Liver (tissue), 9 donors: Measurements from ENCODE around the gene RNF144B. TPM values are rescaled to one million over a fixed set of nuclear protein-coding genes. Genes with fewer than 3 reads are reported as not detected.

Experiments used
- DNase-seq: peaks from one replicate; pipeline ENCODE4 v3.0.0-alpha.2; 2017; ENCODE audit warnings: low spot score
- H3K27ac ChIP-seq, 2 donors: one replicate each; pipeline ENCODE4 v1.7.0; 2013; ENCODE audit warnings: inconsistent platforms in 2 of 2, low read length in 2 of 2, control low read depth in 1 of 2, low read depth in 1 of 2, mild to moderate bottlenecking in 1 of 2
- H3K27me3 ChIP-seq, 4 donors: one replicate each; pipeline versions ENCODE4 v1.6.1 to v1.7.0; 2013; ENCODE audit warnings: low read length in 3 of 4, inconsistent platforms in 1 of 4, mild to moderate bottlenecking in 1 of 4, moderate library complexity in 1 of 4; ENCODE audit not compliant: control insufficient read depth in 4 of 4, insufficient read depth in 4 of 4
- H3K36me3 ChIP-seq, 4 donors: one replicate each; pipeline versions ENCODE4 v1.6.1 to v1.7.0; 2013; ENCODE audit warnings: low read length in 3 of 4, mild to moderate bottlenecking in 3 of 4, low read depth in 1 of 4, moderate library complexity in 1 of 4; ENCODE audit not compliant: control insufficient read depth in 4 of 4, insufficient read depth in 3 of 4
- H3K4me1 ChIP-seq, 4 donors: one replicate each; pipeline versions ENCODE4 v1.6.1 to v1.7.0; 2013; ENCODE audit warnings: low read length in 3 of 4, mild to moderate bottlenecking in 3 of 4, moderate library complexity in 1 of 4; ENCODE audit not compliant: control insufficient read depth in 4 of 4, insufficient read depth in 4 of 4
- H3K4me3 ChIP-seq, 3 donors: one replicate each; pipeline versions ENCODE4 v1.6.1 to v1.7.0; 2013; ENCODE audit warnings: low read length in 3 of 3, control low read depth in 1 of 3, low read depth in 1 of 3, mild to moderate bottlenecking in 1 of 3
- H3K9ac ChIP-seq, 2 donors: one replicate each; pipeline ENCODE4 v1.7.0; 2013; ENCODE audit warnings: low read length in 2 of 2, mild to moderate bottlenecking in 2 of 2, moderate library complexity in 2 of 2, control low read depth in 1 of 2, low read depth in 1 of 2
- H3K9me3 ChIP-seq, 4 donors: one replicate each; pipeline versions ENCODE4 v1.6.1 to v1.7.0; 2013; ENCODE audit warnings: low read length in 3 of 4; ENCODE audit not compliant: control insufficient read depth in 4 of 4
- ATF3 ChIP-seq: IDR thresholded peaks from 2 replicates; pipeline ENCODE4 v1.6.1; 2016; ENCODE audit warnings: antibody characterized with exemption
- FOXA1 ChIP-seq: IDR thresholded peaks from 2 replicates; pipeline ENCODE4 v1.6.1; 2016; ENCODE audit warnings: antibody characterized with exemption
- FOXA2 ChIP-seq: IDR thresholded peaks from 2 replicates; pipeline ENCODE4 v1.6.1; 2016; ENCODE audit warnings: antibody characterized with exemption
- GABPA ChIP-seq, 2 donors: IDR thresholded peaks in 1 of 2; conservative IDR thresholded peaks in 1 of 2; 2 replicates each; pipeline ENCODE4 v1.6.1; 2016; ENCODE audit warnings: antibody characterized with exemption in 2 of 2, mild to moderate bottlenecking in 1 of 2, moderate library complexity in 1 of 2
- HNF4A ChIP-seq, 2 donors: conservative IDR thresholded peaks; 2 replicates each; pipeline ENCODE4 v1.6.1; 2016; ENCODE audit warnings: antibody characterized with exemption in 2 of 2, mild to moderate bottlenecking in 2 of 2
- HNF4G ChIP-seq: IDR thresholded peaks from 2 replicates; pipeline ENCODE4 v1.6.1; 2016; ENCODE audit warnings: antibody characterized with exemption
- JUND ChIP-seq, 2 donors: IDR thresholded peaks; 2 replicates each; pipeline ENCODE4 v1.6.1; 2016; ENCODE audit warnings: antibody characterized with exemption in 2 of 2
- MAX ChIP-seq: IDR thresholded peaks from 2 replicates; pipeline ENCODE4 v1.6.1; 2016; ENCODE audit warnings: antibody characterized with exemption
- RAD21 ChIP-seq, 2 donors: IDR thresholded peaks; 2 replicates each; pipeline ENCODE4 v1.6.1; 2016; ENCODE audit warnings: antibody characterized with exemption in 2 of 2, mild to moderate bottlenecking in 2 of 2
- REST ChIP-seq: IDR thresholded peaks from 2 replicates; pipeline ENCODE4 v1.6.1; 2016; ENCODE audit warnings: antibody characterized with exemption, mild to moderate bottlenecking
- SP1 ChIP-seq: IDR thresholded peaks from 2 replicates; pipeline ENCODE4 v1.6.1; 2018; ENCODE audit warnings: antibody characterized with exemption, mild to moderate bottlenecking
- TAF1 ChIP-seq: conservative IDR thresholded peaks from 2 replicates; pipeline ENCODE4 v1.6.1; 2016; ENCODE audit warnings: antibody characterized with exemption, mild to moderate bottlenecking
- ZBTB33 ChIP-seq: IDR thresholded peaks from 2 replicates; pipeline ENCODE4 v1.6.1; 2016; ENCODE audit warnings: antibody characterized with exemption
- WGBS: extraction: QIAGEN DNeasy Blood & Tissue Kit; methylation state at CpG from one replicate; pipeline ENCODE4 v1.1.7; 2013; 5-methylcytosine and 5-hydroxymethylcytosine counted together
- polyA plus RNA-seq, 2 donors: library from polyadenylated mRNA; stranded (reverse) in 1 of 2; unstranded in 1 of 2; fragments of 200-250 nt in 1 of 2; fragments of >200 nt in 1 of 2; fragmentation: Nextera tagmentation in 1 of 2; extraction: Ambion mirVana in 1 of 2; gene quantifications; one replicate each; pipeline versions ENCODE4 v1.2.1 to v1.2.3, GENCODE V29; 2013 to 2015
- total RNA-seq, 2 donors: library from RNA; depleted of rRNA; stranded (reverse); fragments of >200 nt; gene quantifications; one replicate each; pipeline ENCODE4 v1.2.3, GENCODE V29; 2014
- TF ChIP-seq, protein P1 (sequence below): fragments of 150-350 bp; IDR thresholded peaks from 2 replicates; pipeline ENCODE4 v1.5.1; 2017; ENCODE audit warnings: improper control_type of control experiment, low read depth, low read length; ENCODE audit not compliant: missing input control
- donor health status: healthy.
- donor health status: healthy.
- donor health status: healthy.
- donor health status: healthy.
- donor health status: healthy.

The RNF144B gene
- total and polyA plus RNA-seq, 4 donors = 3.0 to 15.1 (median 7.6) TPM

DNA sequence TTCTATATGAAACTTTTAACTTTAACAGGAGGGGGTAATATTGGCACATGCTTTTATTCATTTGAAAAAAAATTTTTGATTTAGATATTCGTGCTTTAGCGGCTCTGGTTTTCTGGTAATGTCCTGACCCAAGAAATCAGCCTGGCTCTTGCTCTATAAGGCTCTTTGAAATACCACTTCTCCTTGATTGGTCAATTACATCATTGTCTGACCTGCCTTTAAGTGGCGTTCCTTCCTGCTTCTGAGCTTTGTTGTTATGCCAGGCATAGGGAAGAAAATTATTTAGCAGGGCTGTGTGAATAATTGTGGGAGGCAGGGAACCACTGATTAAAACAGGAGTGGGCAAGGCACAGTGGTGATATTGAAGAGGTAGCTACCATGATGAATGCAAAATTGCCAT lies 3.9 kb downstream of the RNF144B start:
- 84% methylated on average over 3 of the region's 3 CpGs for WGBS
- no peak for TF ChIP-seq REST
- no peak for TF ChIP-seq TAF1
- no peak for TF ChIP-seq ZBTB33
- no peak for TF ChIP-seq HNF4A (conservative IDR thresholded peaks at IDR 0.05)
- TF ChIP-seq, protein P1, sequence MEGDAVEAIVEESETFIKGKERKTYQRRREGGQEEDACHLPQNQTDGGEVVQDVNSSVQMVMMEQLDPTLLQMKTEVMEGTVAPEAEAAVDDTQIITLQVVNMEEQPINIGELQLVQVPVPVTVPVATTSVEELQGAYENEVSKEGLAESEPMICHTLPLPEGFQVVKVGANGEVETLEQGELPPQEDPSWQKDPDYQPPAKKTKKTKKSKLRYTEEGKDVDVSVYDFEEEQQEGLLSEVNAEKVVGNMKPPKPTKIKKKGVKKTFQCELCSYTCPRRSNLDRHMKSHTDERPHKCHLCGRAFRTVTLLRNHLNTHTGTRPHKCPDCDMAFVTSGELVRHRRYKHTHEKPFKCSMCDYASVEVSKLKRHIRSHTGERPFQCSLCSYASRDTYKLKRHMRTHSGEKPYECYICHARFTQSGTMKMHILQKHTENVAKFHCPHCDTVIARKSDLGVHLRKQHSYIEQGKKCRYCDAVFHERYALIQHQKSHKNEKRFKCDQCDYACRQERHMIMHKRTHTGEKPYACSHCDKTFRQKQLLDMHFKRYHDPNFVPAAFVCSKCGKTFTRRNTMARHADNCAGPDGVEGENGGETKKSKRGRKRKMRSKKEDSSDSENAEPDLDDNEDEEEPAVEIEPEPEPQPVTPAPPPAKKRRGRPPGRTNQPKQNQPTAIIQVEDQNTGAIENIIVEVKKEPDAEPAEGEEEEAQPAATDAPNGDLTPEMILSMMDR = no peak
- Histone ChIP-seq H3K4me1 (peaks cover 1 to 31% (median 22%) of the 10 kb centered on the region in 4 donors), H3K9me3 (no peaks in the 10 kb centered on the region), H3K4me3 (no peak overlapping the region), H3K9ac (no peak overlapping the region), H3K27me3 (no peaks in the 10 kb centered on the region), H3K27ac (no peak overlapping the region), H3K36me3 (peaks cover 0 to 3% (median 0%) of the 10 kb centered on the region in 4 donors)
- DNase-seq = no peak

- H3K36me3 ChIP-seq = peaks cover 0 to 3% (median 1%) of the 10 kb centered on the region in 4 donors
- peaks cover 1 to 22% (median 15%) of the 10 kb centered on the region in 4 donors for H3K4me1 ChIP-seq
- no peak overlapping the region for H3K9ac ChIP-seq
- TF ChIP-seq RAD21 (IDR thresholded peaks at IDR 0.05) = peak in 1 of 2 donors; percentile 37
- TF ChIP-seq ATF3 = no peak
- no peak for TF ChIP-seq HNF4A (conservative IDR thresholded peaks at IDR 0.05)
- H3K4me3 ChIP-seq = no peak overlapping the region
- no peak overlapping the region for H3K27ac ChIP-seq
- no peak for DNase-seq
- no peaks in the 10 kb centered on the region for H3K9me3 ChIP-seq
- H3K27me3 ChIP-seq = no peaks in the 10 kb centered on the region
- WGBS = 83% methylated on average over 2 of the region's 2 CpGs
Measured at GRCh38 chr6:18392346-18392877, 5.3 kb downstream of the RNF144B start.

GRCh38 chr6:18393698-18394097 lies 6.5 kb downstream of the RNF144B start:
- H3K9me3 ChIP-seq = no peaks in the 10 kb centered on the region
- peaks cover 0 to 3% (median 1%) of the 10 kb centered on the region in 4 donors for H3K36me3 ChIP-seq
- H3K9ac ChIP-seq = no peak overlapping the region
- DNase-seq = no peak
- H3K27ac ChIP-seq = no peak overlapping the region
- peaks cover 1 to 30% (median 22%) of the 10 kb centered on the region in 4 donors for H3K4me1 ChIP-seq
- no peaks in the 10 kb centered on the region for H3K27me3 ChIP-seq
- WGBS = 95% methylated on average over 2 of the region's 2 CpGs
- no peak overlapping the region for H3K4me3 ChIP-seq
- TF ChIP-seq HNF4G (no peak), RAD21 (IDR thresholded peaks at IDR 0.05) (no peak), ATF3 (no peak), FOXA2 (no peak), ZBTB33 (no peak), SP1 (no peak), GABPA (IDR thresholded peaks at IDR 0.05 in 1 of 2, conservative IDR thresholded peaks at IDR 0.05 in 1 of 2) (no peak), FOXA1 (no peak), JUND (IDR thresholded peaks at IDR 0.05) (no peak), MAX (no peak)
- TF ChIP-seq, protein P1 = no peak
